HG02623 (cell line): ENCODE results near the gene SORCS2.
"Not testable (repeated sequence)": the region's sequence is repeated elsewhere in the genome, so short reads cannot be mapped to it uniquely, and the experiment has no call there.

ENCODE experiments used
- ATAC-seq: cut with Tn5 transposase; IDR thresholded peaks from one replicate; pipeline ENCODE4 v1.9.1; 2021; ENCODE audit warnings: moderate library complexity; ENCODE audit not compliant: unreplicated experiment

SORCS2 gene

GRCh38 chr4:7433376-7434140, 241.2 kb downstream of the SORCS2 start:
- ATAC-seq = no peak

GRCh38 chr4:7434141-7434765, 241.9 kb downstream of the SORCS2 start:
- no peak for ATAC-seq

- no peak for ATAC-seq
Observed at GRCh38 chr4:7434766-7435150, 242.4 kb downstream of the SORCS2 start, which contains the start of gene PSAPL1. Gene PSAPL1, minus strand, starts transcription at chr4:7434930. Its CDS starts 51 bp downstream, at chr4:7434879.

- no peak for ATAC-seq
Observed at GRCh38 chr4:7435471-7436061, 243.2 kb downstream of the SORCS2 start.

GRCh38 chr4:7436256-7436655, 243.9 kb downstream of the SORCS2 start:
- ATAC-seq = no peak

- no peak for ATAC-seq
Observed at GRCh38 chr4:7439699-7440098, 247.4 kb downstream of the SORCS2 start.

- ATAC-seq = no peak
Observed at GRCh38 chr4:7441201-7441600, 248.9 kb downstream of the SORCS2 start.

GRCh38 chr4:7442574-7443162, 250.3 kb downstream of the SORCS2 start:
- no peak for ATAC-seq

- no peak for ATAC-seq
Observed at GRCh38 chr4:7444314-7444713, 252.0 kb downstream of the SORCS2 start.

GRCh38 chr4:7444731-7445130, 252.4 kb downstream of the SORCS2 start:
- no peak for ATAC-seq

GRCh38 chr4:7447236-7447635, 254.9 kb downstream of the SORCS2 start:
- no peak for ATAC-seq

GRCh38 chr4:7448036-7448435, 255.7 kb downstream of the SORCS2 start:
- no peak for ATAC-seq

GRCh38 chr4:7450775-7451433, 258.6 kb downstream of the SORCS2 start:
- ATAC-seq = no peak

GRCh38 chr4:7451434-7451789, 259.1 kb downstream of the SORCS2 start:
- ATAC-seq = no peak

- no peak for ATAC-seq
Observed at GRCh38 chr4:7451800-7452199, 259.5 kb downstream of the SORCS2 start.

- not testable (repeated sequence) for ATAC-seq
Observed at GRCh38 chr4:7452802-7453201, 260.5 kb downstream of the SORCS2 start.

- ATAC-seq = no peak
Observed at GRCh38 chr4:7457201-7458065, 265.1 kb downstream of the SORCS2 start.

- ATAC-seq = no peak
Observed at GRCh38 chr4:7458066-7458425, 265.7 kb downstream of the SORCS2 start.

GRCh38 chr4:7458477-7458876, 266.1 kb downstream of the SORCS2 start:
- no peak for ATAC-seq

- ATAC-seq = no peak
Observed at GRCh38 chr4:7459471-7459870, 267.1 kb downstream of the SORCS2 start.
